AG09319 (cell line): Measurements from ENCODE around the gene ZMYM4.

Source experiments
- DNase-seq: peaks from one replicate; pipeline ENCODE4 v3.0.0-alpha.2; 2010; ENCODE audit warnings: low read depth; ENCODE audit errors: extremely low read depth
- TF ChIP-seq, protein P1 (sequence below): IDR thresholded peaks from 2 replicates; pipeline ENCODE4 v1.5.1; 2011; ENCODE audit warnings: low read depth, mild to moderate bottlenecking, inconsistent platforms, low read length, moderate library complexity

Gene ZMYM4

DNA sequence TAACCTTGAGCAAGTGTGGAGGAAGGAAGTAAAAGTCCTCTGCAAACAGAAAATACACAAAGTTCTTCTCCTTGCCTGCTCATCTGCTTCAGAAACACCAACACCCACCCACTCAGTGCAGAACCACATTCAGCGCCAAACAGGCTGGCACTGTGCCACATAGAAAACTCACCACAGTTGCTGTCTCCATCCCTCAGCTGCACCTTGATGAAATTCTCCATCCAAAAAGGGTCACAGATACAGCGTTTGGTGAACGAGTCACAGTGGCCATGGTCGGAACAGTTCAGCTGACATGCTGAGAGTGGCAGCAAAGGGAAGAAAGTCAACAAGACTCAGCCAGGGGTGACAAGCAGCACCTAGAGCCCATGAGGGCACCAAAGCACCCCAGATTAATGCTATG is 174.2 kb downstream of the ZMYM4 start:
- TF ChIP-seq, protein P1, sequence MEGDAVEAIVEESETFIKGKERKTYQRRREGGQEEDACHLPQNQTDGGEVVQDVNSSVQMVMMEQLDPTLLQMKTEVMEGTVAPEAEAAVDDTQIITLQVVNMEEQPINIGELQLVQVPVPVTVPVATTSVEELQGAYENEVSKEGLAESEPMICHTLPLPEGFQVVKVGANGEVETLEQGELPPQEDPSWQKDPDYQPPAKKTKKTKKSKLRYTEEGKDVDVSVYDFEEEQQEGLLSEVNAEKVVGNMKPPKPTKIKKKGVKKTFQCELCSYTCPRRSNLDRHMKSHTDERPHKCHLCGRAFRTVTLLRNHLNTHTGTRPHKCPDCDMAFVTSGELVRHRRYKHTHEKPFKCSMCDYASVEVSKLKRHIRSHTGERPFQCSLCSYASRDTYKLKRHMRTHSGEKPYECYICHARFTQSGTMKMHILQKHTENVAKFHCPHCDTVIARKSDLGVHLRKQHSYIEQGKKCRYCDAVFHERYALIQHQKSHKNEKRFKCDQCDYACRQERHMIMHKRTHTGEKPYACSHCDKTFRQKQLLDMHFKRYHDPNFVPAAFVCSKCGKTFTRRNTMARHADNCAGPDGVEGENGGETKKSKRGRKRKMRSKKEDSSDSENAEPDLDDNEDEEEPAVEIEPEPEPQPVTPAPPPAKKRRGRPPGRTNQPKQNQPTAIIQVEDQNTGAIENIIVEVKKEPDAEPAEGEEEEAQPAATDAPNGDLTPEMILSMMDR: no peak
- no peak for DNase-seq

DNA sequence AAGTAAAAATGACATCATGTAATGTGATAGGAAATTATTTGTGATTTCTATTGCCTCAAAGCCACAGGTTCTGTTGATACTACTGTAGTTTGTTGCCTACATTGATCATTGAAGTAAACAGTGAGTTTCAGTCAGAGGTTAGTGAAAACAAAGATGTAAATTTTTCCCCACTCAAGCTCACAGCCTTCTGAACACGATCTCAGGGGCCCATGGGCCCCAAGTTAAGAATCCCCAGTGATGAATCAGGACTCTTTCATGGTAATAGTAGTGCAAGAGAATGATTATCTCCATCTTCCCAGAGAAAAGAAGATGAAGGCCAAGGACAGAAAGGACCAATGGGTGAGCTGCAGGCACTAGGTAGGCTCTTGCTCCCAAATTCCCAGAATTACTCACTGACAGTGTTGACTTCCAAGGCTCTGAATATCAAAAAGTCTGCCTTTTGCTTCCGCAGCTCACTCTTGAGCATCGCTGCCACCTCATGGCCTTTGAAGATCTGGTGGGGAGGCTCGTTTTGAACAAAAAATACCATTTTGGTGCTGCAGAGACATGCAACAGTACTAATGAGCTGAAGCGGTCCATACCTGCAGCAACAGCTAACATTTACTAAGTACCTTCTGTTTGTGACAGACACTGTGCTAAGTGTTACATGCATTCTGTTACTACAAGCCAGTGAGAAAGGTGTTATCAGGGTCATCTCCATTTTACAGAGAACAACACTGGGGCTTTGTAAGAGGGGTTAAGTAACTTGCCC is 175.4 kb downstream of the ZMYM4 start:
- no peak for DNase-seq

DNA sequence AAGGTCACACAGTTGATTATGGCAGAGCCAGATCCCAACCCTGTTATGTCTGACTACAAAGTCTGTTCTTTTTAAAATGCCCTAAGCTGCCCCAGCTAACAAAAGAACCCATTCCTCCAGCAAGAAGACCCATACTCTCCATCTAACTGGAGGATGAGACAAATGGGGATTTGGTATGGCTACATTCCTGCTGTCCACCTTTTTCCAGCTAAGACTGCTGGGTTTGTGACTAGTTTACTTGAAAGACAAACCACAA is 175.9 kb downstream of the ZMYM4 start:
- TF ChIP-seq, protein P1: no peak
- DNase-seq: no peak

More for the DNA sequence above, 175.4 kb downstream of the ZMYM4 start:
- TF ChIP-seq, protein P1: no peak

DNA sequence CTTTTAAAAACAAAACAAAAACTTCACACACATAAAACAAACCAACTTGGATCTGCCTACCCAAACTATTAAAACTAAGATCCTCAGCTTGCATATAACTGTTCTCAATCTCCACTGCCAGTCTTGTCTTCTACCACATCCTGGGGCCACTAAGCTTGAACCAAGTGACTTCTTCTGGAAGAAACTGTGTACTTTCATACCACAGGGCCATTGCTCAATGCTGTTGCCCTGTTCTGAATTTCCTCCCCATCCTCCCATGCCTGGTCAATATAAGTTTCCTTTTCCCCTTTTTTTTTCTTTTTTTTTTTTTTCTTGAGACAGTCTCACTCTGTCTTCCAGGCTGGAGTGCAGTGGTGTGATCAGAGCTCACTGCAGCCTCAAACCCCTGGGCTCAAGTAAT is 178.8 kb downstream of the ZMYM4 start:
- DNase-seq: no peak
- TF ChIP-seq, protein P1: no peak

DNA sequence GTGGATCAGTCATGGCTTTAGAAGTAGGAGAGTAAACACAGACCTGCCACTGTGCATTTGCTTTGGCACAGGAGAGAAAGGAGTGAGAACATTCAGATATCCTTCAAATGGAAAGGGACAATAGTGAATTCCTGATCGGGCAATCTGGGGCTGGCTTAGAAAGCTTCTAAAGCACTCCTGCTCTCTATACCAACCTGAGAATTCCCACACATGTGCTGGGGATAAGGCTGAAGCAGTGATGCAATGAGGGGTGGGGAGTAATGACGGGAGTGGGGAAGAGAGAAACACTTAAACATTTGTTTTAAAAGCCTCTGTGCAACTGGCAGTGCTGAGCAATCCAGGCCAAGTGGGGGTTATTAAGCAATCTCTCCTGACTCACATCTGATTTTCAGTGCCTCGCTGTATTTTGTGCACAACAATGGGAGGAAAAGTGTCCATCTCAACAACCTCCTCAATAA is 179.9 kb downstream of the ZMYM4 start:
- TF ChIP-seq, protein P1: no peak

DNA sequence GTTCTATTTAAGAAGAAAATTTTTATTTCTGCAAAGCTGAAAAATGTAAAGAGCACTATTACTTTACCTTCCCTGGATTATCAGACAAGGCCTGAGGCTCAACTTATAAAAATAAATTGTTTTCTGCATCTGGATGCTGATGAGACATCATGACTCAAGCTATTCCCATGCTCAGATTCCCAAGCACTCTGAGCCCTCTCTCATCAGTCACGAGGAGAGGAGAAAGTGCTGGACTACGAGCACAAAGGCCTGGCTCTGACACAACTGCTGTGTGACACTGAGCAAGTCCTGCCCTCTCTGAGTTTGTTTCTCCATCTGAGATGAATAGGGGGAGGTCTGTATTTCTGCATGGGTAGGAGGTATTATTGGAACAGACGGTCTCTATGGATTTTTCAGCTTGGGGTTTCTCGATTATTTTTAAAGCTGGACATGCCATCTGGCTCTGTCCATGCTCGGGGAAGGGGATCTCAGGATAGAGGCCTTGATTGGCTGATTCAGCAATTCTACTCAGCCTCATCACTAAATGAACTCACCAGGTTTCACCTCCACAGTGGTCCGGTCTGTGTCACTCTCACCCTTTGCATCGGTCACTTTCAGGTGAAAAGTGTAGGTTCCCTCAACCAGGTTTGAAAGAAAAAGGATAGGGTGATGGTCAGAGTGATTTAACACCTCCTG is 181.0 kb downstream of the ZMYM4 start:
- peak; percentile 70 for DNase-seq
- TF ChIP-seq, protein P1: no peak

More for the DNA sequence above, 179.9 kb downstream of the ZMYM4 start:
- DNase-seq: peak; percentile 85

DNA sequence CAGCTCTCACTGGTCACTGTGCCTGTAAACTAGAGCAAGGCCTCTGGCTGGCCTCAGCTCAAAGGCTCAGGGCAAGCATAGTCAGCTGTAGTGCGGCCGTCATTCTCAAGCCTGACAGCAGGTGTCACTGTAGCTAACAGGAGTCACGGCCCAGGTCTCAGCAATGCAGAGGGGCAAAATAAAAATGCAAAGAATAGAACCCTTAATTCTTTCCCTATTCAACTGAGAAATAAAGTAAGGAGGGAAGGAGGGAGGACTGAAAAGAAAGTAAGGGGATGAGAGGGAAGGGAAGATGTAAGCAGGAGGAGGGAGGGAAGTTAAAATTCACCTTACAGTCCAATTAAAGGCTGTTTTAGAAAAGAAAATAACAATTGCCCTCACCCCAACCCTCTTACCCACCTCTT is 182.6 kb downstream of the ZMYM4 start:
- DNase-seq: peak; percentile 59
- TF ChIP-seq, protein P1: peak; percentile 94
